Neural cell (in vitro differentiated cells): ENCODE measurements around the gene SERINC4. TPM values are rescaled to one million over a fixed set of nuclear protein-coding genes. Genes with fewer than 3 reads are reported as not detected.

ENCODE experiments used
- H2AFZ ChIP-seq: fragments of 200-600, 300-800 bp; sonication (generic), shearing (Covaris generic); 2 replicates; pipeline ENCODE4 v1.6.0; 2014; ENCODE audit warnings: low read depth, mild to moderate bottlenecking, antibody characterized with exemption, low read length, moderate library complexity
- H3F3A ChIP-seq: fragments of 200-600 bp; shearing (Covaris generic); 2 replicates; pipeline ENCODE4 v1.6.1; 2016; ENCODE audit warnings: mild to moderate bottlenecking, moderate library complexity, mixed read lengths, antibody characterized with exemption, low read length; ENCODE audit not compliant: insufficient read depth, poor library complexity, severe bottlenecking
- H3K27ac ChIP-seq: fragments of 200-600, 300-800 bp; sonication (generic), shearing (Covaris generic); 2 replicates; pipeline ENCODE4 v1.5.1; 2014; ENCODE audit warnings: mild to moderate bottlenecking, low read length, moderate library complexity
- H3K27me3 ChIP-seq: fragments of 300-800, 200-600 bp; sonication (generic), shearing (Covaris generic); 2 replicates; pipeline ENCODE4 v1.6.0; 2014; ENCODE audit warnings: mild to moderate bottlenecking, low read depth, low read length, moderate library complexity; ENCODE audit not compliant: insufficient read depth
- H3K36me3 ChIP-seq: fragments of 300-800, 200-600 bp; sonication (generic), shearing (Covaris generic); 2 replicates; pipeline ENCODE4 v1.5.1; 2014; ENCODE audit warnings: mild to moderate bottlenecking, antibody characterized with exemption, low read length, moderate library complexity; ENCODE audit not compliant: insufficient read depth
- H3K4me2 ChIP-seq: fragments of 300-800, 200-600 bp; sonication (generic), shearing (Covaris generic); 2 replicates; pipeline ENCODE4 v1.6.0; 2014; ENCODE audit warnings: mild to moderate bottlenecking, low read length
- H3K4me3 ChIP-seq: fragments of 300-800, 200-600 bp; sonication (generic), shearing (Covaris generic); 2 replicates; pipeline ENCODE4 v1.5.1; 2014; ENCODE audit warnings: mild to moderate bottlenecking, low read length, moderate library complexity
- H3K79me2 ChIP-seq: fragments of 200-600 bp; shearing (Covaris generic); replicated peaks from 2 replicates; pipeline ENCODE4 v1.6.0; 2014; ENCODE audit warnings: mild to moderate bottlenecking, low read length, moderate library complexity; ENCODE audit not compliant: insufficient read depth
- H3K9ac ChIP-seq: fragments of 300-800, 200-600 bp; sonication (generic), shearing (Covaris generic); 2 replicates; pipeline ENCODE4 v1.6.1; 2016; ENCODE audit warnings: mild to moderate bottlenecking, low read length, mixed read lengths
- H3K9me2 ChIP-seq: fragments of 200-600 bp; shearing (Covaris generic); 2 replicates; pipeline ENCODE4 v1.6.1; 2016; ENCODE audit warnings: mild to moderate bottlenecking, low read length, mixed read lengths; ENCODE audit not compliant: insufficient read depth
- H3K9me3 ChIP-seq: fragments of 200-600, 300-800 bp; sonication (generic), shearing (Covaris generic); 2 replicates; pipeline ENCODE4 v1.6.1; 2016; ENCODE audit warnings: mild to moderate bottlenecking, mixed run types, low read length, moderate library complexity, mixed read lengths
- H4K20me1 ChIP-seq: fragments of 200-600 bp; shearing (Covaris generic); 2 replicates; pipeline ENCODE4 v1.6.1; 2016; ENCODE audit warnings: mild to moderate bottlenecking, mixed run types; ENCODE audit not compliant: insufficient read depth
- EP300 ChIP-seq: fragments of 450-650 bp; conservative IDR thresholded peaks from 2 replicates; pipeline ENCODE4 v1.6.1; 2014; ENCODE audit warnings: antibody characterized with exemption, mild to moderate bottlenecking, moderate library complexity; ENCODE audit not compliant: poor library complexity, severe bottlenecking
- EZH2 ChIP-seq: fragments of 200-600, 300-800 bp; shearing (Covaris generic), sonication (generic); IDR thresholded peaks from 2 replicates; pipeline ENCODE4 v1.6.1; 2014; ENCODE audit warnings: antibody characterized with exemption, low read length, borderline replicate concordance, mild to moderate bottlenecking; ENCODE audit not compliant: insufficient read depth, poor library complexity, severe bottlenecking
- MXI1 ChIP-seq: fragments of 450-650 bp; conservative IDR thresholded peaks from 2 replicates; pipeline ENCODE4 v1.6.1; 2014; ENCODE audit warnings: antibody characterized with exemption, mild to moderate bottlenecking; ENCODE audit not compliant: poor library complexity, severe bottlenecking
- POLR2AphosphoS5 ChIP-seq: IDR thresholded peaks from 2 replicates; pipeline ENCODE4 v1.6.1; 2012
- RAD21 ChIP-seq: fragments of 450-650 bp; conservative IDR thresholded peaks from 2 replicates; pipeline ENCODE4 v1.6.1; 2014; ENCODE audit warnings: antibody characterized with exemption, mild to moderate bottlenecking, moderate library complexity
- REST ChIP-seq: IDR thresholded peaks from 2 replicates; pipeline ENCODE4 v1.6.1; 2012; ENCODE audit warnings: borderline replicate concordance
- SMC3 ChIP-seq: fragments of 450-650 bp; conservative IDR thresholded peaks from 2 replicates; pipeline ENCODE4 v1.6.1; 2014; ENCODE audit warnings: antibody characterized with exemption, mild to moderate bottlenecking, moderate library complexity; ENCODE audit not compliant: poor library complexity
- TAF1 ChIP-seq: IDR thresholded peaks from 2 replicates; pipeline ENCODE4 v1.6.1; 2012; ENCODE audit warnings: low read depth
- polyA plus RNA-seq: library from polyadenylated mRNA; depleted of rRNA; stranded (reverse); fragments of >200 nt; gene quantifications from 2 replicates; pipeline ENCODE4 v1.2.3, GENCODE V29; 2014
- TF ChIP-seq, protein P1 (sequence below): fragments of 450-650 bp; IDR thresholded peaks from 2 replicates; pipeline ENCODE4 v1.5.1; 2014; ENCODE audit warnings: antibody characterized with exemption, mild to moderate bottlenecking, moderate library complexity; ENCODE audit not compliant: poor library complexity, severe bottlenecking

SERINC4 gene
- polyA plus RNA-seq, 1 donor from 2014 or later = 0.47 TPM

DNA sequence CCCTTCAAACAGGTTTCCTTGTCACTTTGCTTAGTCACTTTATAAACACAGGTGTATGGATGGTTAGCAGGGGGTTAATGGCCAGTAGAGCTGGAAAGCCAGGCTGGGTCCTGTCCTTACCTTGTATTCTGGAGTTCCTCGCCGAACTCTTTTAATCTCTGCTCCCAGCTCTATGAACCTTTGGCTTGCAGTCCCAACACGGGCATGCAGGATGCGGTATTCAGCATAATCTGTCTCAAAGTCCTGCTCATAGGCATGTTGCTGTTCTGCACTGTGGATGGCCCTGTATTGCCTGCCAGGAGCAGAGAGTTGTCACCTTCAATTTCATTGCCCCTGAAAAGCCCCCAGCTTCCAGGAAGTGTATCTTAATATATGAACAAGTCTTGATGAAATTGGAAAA lies 26.0 kb downstream of the SERINC4 start:
- Histone ChIP-seq H3K9me2 (no peaks in the 10 kb centered on the region), H3K9ac (no peak overlapping the region), H3K27me3 (peaks cover 18% of the 10 kb centered on the region), H3F3A (no peaks in the 10 kb centered on the region), H3K4me2 (no peak overlapping the region), H3K4me3 (no peak overlapping the region), H3K27ac (no peak overlapping the region), H2AFZ (no peak overlapping the region), H4K20me1 (no peaks in the 10 kb centered on the region), H3K79me2 (no peaks in the 10 kb centered on the region), H3K36me3 (peaks cover 6% of the 10 kb centered on the region), H3K9me3 (no peaks in the 10 kb centered on the region)
- no peak for TF ChIP-seq REST
- no peak for TF ChIP-seq RAD21
- TF ChIP-seq SMC3 = no peak
- no peak for TF ChIP-seq MXI1
- TF ChIP-seq, protein P1, sequence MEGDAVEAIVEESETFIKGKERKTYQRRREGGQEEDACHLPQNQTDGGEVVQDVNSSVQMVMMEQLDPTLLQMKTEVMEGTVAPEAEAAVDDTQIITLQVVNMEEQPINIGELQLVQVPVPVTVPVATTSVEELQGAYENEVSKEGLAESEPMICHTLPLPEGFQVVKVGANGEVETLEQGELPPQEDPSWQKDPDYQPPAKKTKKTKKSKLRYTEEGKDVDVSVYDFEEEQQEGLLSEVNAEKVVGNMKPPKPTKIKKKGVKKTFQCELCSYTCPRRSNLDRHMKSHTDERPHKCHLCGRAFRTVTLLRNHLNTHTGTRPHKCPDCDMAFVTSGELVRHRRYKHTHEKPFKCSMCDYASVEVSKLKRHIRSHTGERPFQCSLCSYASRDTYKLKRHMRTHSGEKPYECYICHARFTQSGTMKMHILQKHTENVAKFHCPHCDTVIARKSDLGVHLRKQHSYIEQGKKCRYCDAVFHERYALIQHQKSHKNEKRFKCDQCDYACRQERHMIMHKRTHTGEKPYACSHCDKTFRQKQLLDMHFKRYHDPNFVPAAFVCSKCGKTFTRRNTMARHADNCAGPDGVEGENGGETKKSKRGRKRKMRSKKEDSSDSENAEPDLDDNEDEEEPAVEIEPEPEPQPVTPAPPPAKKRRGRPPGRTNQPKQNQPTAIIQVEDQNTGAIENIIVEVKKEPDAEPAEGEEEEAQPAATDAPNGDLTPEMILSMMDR = no peak
- no peak for TF ChIP-seq EP300
- no peak for TF ChIP-seq TAF1
- no peak for TF ChIP-seq POLR2AphosphoS5
- no peak for TF ChIP-seq EZH2

DNA sequence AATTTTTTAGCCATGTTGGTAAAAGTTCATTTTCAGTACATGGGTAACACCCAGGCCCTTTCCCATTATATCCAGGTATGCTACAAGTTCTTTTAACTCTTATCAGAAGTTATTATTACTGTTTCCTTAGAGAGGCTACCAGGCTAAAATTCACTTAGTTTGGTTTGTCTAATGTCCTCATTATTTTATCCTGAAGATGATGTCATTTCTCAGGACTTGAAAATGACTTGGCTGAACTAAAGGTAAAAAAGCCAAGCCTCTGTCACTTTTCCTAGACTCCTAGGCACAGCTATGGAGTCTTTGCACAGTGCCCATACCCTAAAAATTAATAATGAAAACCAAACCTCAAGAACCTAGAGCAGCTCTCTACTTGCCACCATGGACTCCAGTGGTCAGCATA lies 27.4 kb downstream of the SERINC4 start:
- Histone ChIP-seq H3K4me3 (no peak overlapping the region), H4K20me1 (no peaks in the 10 kb centered on the region), H3K27me3 (peaks cover 17% of the 10 kb centered on the region), H3K27ac (no peak overlapping the region), H3K36me3 (peaks cover 6% of the 10 kb centered on the region), H3K9me3 (no peaks in the 10 kb centered on the region), H2AFZ (no peak overlapping the region), H3K9ac (no peak overlapping the region), H3K4me2 (no peak overlapping the region), H3K79me2 (no peaks in the 10 kb centered on the region), H3F3A (no peaks in the 10 kb centered on the region), H3K9me2 (no peaks in the 10 kb centered on the region)
- TF ChIP-seq SMC3 = no peak
- TF ChIP-seq REST = no peak
- TF ChIP-seq TAF1 = no peak
- no peak for TF ChIP-seq MXI1
- TF ChIP-seq EZH2 = no peak
- TF ChIP-seq, protein P1 = no peak
- TF ChIP-seq EP300 = no peak
- TF ChIP-seq RAD21 = no peak
- no peak for TF ChIP-seq POLR2AphosphoS5
